ENCODE measurements around the gene APOBEC2. TPM values are rescaled to one million over a fixed set of nuclear protein-coding genes. Genes with fewer than 3 reads are reported as not detected.
A peak's percentile ranks its signal among the peaks of the same experiment; 100 is the strongest.
"Not testable (repeated sequence)": the region's sequence is repeated elsewhere in the genome, so short reads cannot be mapped to it uniquely, and the experiment has no call there.

APOBEC2 gene
- total RNA-seq, 1 donor: not detected

GRCh38 chr6:41014780-41015179, 38.2 kb upstream of the APOBEC2 start:
- TF ChIP-seq, protein P1, sequence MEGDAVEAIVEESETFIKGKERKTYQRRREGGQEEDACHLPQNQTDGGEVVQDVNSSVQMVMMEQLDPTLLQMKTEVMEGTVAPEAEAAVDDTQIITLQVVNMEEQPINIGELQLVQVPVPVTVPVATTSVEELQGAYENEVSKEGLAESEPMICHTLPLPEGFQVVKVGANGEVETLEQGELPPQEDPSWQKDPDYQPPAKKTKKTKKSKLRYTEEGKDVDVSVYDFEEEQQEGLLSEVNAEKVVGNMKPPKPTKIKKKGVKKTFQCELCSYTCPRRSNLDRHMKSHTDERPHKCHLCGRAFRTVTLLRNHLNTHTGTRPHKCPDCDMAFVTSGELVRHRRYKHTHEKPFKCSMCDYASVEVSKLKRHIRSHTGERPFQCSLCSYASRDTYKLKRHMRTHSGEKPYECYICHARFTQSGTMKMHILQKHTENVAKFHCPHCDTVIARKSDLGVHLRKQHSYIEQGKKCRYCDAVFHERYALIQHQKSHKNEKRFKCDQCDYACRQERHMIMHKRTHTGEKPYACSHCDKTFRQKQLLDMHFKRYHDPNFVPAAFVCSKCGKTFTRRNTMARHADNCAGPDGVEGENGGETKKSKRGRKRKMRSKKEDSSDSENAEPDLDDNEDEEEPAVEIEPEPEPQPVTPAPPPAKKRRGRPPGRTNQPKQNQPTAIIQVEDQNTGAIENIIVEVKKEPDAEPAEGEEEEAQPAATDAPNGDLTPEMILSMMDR (IDR thresholded peaks at IDR 0.05; ENCODE audit: insufficient read depth, low read length): no peak
- no peak for DNase-seq (ENCODE audit: low read depth)
- H3K4me3 ChIP-seq (ENCODE audit: low read depth, low read length): no peak overlapping the region

- DNase-seq (ENCODE audit: low read depth); H3K4me3 ChIP-seq (ENCODE audit: low read depth, low read length): not testable (repeated sequence)
Observed at GRCh38 chr6:41015860-41016259, 37.1 kb upstream of the APOBEC2 start.

DNA sequence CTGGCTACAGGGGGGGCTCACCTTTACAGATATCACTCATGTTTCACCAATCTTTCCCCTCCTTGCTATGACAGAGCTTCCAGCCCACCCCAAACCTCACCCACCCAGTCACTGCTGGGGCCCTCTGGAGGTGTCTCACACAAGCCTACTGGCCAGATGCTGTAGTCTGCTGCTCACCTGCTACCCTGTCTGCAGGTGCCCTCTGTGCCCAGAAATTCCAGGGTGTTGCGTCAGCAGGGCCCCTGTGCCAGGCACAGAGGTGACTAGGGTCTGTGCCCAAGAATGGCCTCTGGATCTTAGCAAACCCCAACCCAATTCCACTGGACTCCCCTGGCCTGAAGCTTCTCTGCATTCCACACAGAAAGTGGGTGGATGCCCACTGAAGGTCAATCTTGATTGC, 35.3 kb upstream of the APOBEC2 start:
- H3K4me3 ChIP-seq (ENCODE audit: low read depth, low read length): no peak overlapping the region
- DNase-seq (ENCODE audit: low read depth): no peak
- TF ChIP-seq, protein P1 (IDR thresholded peaks at IDR 0.05; ENCODE audit: insufficient read depth, low read length): no peak

DNA sequence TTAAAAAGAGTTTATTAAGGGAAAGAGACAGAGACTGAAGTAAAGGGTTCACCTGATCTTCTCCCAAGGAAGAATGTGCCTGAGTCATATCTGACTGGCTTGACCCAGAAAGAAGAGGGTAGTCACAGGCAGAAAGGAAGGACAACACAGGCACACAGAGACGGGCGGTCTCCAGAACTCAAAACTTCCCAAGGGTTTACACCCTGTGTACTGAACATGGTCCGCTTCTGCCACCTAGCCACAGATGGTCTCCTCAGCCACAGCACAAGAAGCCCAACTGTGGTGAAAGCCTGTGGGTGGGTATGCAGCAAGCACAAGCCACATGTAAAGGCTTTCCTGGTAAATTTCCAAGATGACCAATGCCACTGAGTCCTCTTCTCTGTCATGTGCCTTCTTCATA, 31.2 kb upstream of the APOBEC2 start:
- H3K4me3 ChIP-seq (ENCODE audit: low read depth, low read length): no peak overlapping the region
- TF ChIP-seq, protein P1 (IDR thresholded peaks at IDR 0.05; ENCODE audit: insufficient read depth, low read length): peak; percentile 36
- DNase-seq (ENCODE audit: low read depth): peak; percentile 49

- TF ChIP-seq, protein P1 (IDR thresholded peaks at IDR 0.05; ENCODE audit: insufficient read depth, low read length): no peak
- peak; percentile 43 for DNase-seq (ENCODE audit: low read depth)
- H3K4me3 ChIP-seq (ENCODE audit: low read depth, low read length): no peak overlapping the region
Observed at GRCh38 chr6:41022294-41022693, 30.7 kb upstream of the APOBEC2 start.

- no peak for DNase-seq (ENCODE audit: low read depth)
- no peak overlapping the region for H3K4me3 ChIP-seq (ENCODE audit: low read depth, low read length)
- TF ChIP-seq, protein P1 (IDR thresholded peaks at IDR 0.05; ENCODE audit: insufficient read depth, low read length): no peak
Observed at GRCh38 chr6:41023114-41023513, 29.9 kb upstream of the APOBEC2 start.

DNA sequence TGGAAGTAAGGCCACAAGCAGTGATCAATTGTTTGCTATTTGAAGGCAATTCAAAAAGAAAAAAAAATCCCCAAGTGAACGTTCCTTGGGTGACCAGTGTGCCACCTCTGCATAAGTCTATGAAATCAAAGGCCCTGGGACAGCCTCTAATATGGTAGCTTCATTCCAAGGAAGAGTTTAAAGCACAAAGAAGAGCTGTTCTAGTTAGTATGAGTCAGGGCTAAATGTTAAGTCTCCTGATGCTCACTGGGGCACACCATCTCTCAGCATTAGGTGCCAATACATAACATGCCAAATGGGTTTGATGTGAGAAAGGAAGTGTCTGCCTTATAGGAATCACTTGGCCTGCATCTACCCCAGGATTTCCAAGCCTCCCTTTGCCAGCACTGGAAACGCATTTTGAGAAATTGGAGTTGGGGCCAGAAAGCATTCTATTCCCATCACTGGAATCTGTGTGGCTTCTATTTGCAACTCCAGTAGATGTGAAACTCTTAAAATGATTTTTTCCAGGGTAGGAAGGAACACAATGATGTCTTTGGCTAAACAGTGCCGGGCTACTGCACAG, 27.0 kb upstream of the APOBEC2 start:
- H3K4me3 ChIP-seq (ENCODE audit: low read depth, low read length): no peak overlapping the region
- TF ChIP-seq, protein P1 (IDR thresholded peaks at IDR 0.05; ENCODE audit: insufficient read depth, low read length): no peak
- DNase-seq (ENCODE audit: low read depth): no peak

Data from fibroblast of the aortic adventitia (primary cell).